Right lung (tissue), 10 donors: ENCODE results near the gene RPL5. TPM values are rescaled to one million over a fixed set of nuclear protein-coding genes. Genes with fewer than 3 reads are reported as not detected.

Experiments
- DNase-seq, 2 donors: peaks; one replicate each; pipeline ENCODE4 v3.0.0-alpha.2; 2013
- long read RNA-seq, 8 donors: transcript quantifications; one replicate each; lab custom pipeline, GENCODE V29; 2026
- polyA plus RNA-seq, 5 donors: library from polyadenylated mRNA; unstranded; fragments of 120-200 nt; gene quantifications; one replicate each; pipeline versions ENCODE4 v1.2.1 to v1.2.3, GENCODE V29; 2013; ENCODE audit warnings: inconsistent platforms in 1 of 5, low replicate concordance in 1 of 5; ENCODE audit not compliant: insufficient read length in 5 of 5, insufficient read depth in 1 of 5

Gene RPL5
- polyA plus RNA-seq: 1,000 to 10,000 TPM; 2,868 to 3,314 (median 3,014) TPM
- long read RNA-seq, donor 1, transcript RPL5-212 (4 exons, 733 nt): minor isoform, 32 of 3,133 reads
- long read RNA-seq, donor 1, transcript RPL5-205 (3 exons, 1,210 nt): minor isoform, 345 of 3,133 reads
- long read RNA-seq, donor 1, transcript RPL5-208 (8 exons, 1,085 nt): major isoform, 1,335 of 3,133 reads
- long read RNA-seq, donor 1, transcript RPL5-207 (2 exons, 271 nt): minor isoform, 110 of 3,133 reads
- long read RNA-seq, donor 1, partial matches to known transcripts: 1,234 of 3,133 reads
- long read RNA-seq, donor 1, other reads (novel, unspliced or antisense): 65 of 3,133 reads
- long read RNA-seq, donor 2, transcript RPL5-208 (8 exons, 1,085 nt): major isoform, 792 of 1,411 reads
- long read RNA-seq, donor 2, transcript RPL5-212 (4 exons, 733 nt): minor isoform, 6 of 1,411 reads
- long read RNA-seq, donor 2, transcript RPL5-205 (3 exons, 1,210 nt): minor isoform, 46 of 1,411 reads
- long read RNA-seq, donor 2, transcript RPL5-207 (2 exons, 271 nt): minor isoform, 21 of 1,411 reads
- long read RNA-seq, donor 2, partial matches to known transcripts: 491 of 1,411 reads
- long read RNA-seq, donor 2, other reads (novel, unspliced or antisense): 44 of 1,411 reads
- long read RNA-seq, donor 3, transcript RPL5-212 (4 exons, 733 nt): minor isoform, 15 of 2,375 reads
- long read RNA-seq, donor 3, transcript RPL5-208 (8 exons, 1,085 nt): major isoform, 825 of 2,375 reads
- long read RNA-seq, donor 3, transcript RPL5-205 (3 exons, 1,210 nt): minor isoform, 228 of 2,375 reads
- long read RNA-seq, donor 3, transcript RPL5-207 (2 exons, 271 nt): minor isoform, 96 of 2,375 reads
- long read RNA-seq, donor 3, partial matches to known transcripts: 1,167 of 2,375 reads
- long read RNA-seq, donor 3, other reads (novel, unspliced or antisense): 37 of 2,375 reads
- long read RNA-seq, donor 4, transcript RPL5-212 (4 exons, 733 nt): minor isoform, 22 of 1,713 reads
- long read RNA-seq, donor 4, transcript RPL5-205 (3 exons, 1,210 nt): minor isoform, 228 of 1,713 reads
- long read RNA-seq, donor 4, transcript RPL5-207 (2 exons, 271 nt): minor isoform, 58 of 1,713 reads
- long read RNA-seq, donor 4, transcript RPL5-208 (8 exons, 1,085 nt): major isoform, 703 of 1,713 reads
- long read RNA-seq, donor 4, partial matches to known transcripts: 678 of 1,713 reads
- long read RNA-seq, donor 4, other reads (novel, unspliced or antisense): 16 of 1,713 reads
- long read RNA-seq, donor 5, transcript RPL5-208 (8 exons, 1,085 nt): major isoform, 1,315 of 2,695 reads
- long read RNA-seq, donor 5, transcript RPL5-207 (2 exons, 271 nt): minor isoform, 86 of 2,695 reads
- long read RNA-seq, donor 5, transcript RPL5-205 (3 exons, 1,210 nt): minor isoform, 125 of 2,695 reads
- long read RNA-seq, donor 5, transcript RPL5-212 (4 exons, 733 nt): minor isoform, 30 of 2,695 reads
- long read RNA-seq, donor 5, partial matches to known transcripts: 1,082 of 2,695 reads
- long read RNA-seq, donor 5, other reads (novel, unspliced or antisense): 37 of 2,695 reads
- long read RNA-seq, donor 6, transcript RPL5-205 (3 exons, 1,210 nt): minor isoform, 146 of 2,897 reads
- long read RNA-seq, donor 6, transcript RPL5-212 (4 exons, 733 nt): minor isoform, 16 of 2,897 reads
- long read RNA-seq, donor 6, transcript RPL5-207 (2 exons, 271 nt): minor isoform, 64 of 2,897 reads
- long read RNA-seq, donor 6, transcript RPL5-208 (8 exons, 1,085 nt): major isoform, 1,507 of 2,897 reads
- long read RNA-seq, donor 6, partial matches to known transcripts: 1,062 of 2,897 reads
- long read RNA-seq, donor 6, other reads (novel, unspliced or antisense): 82 of 2,897 reads
- long read RNA-seq, donor 7, transcript RPL5-205 (3 exons, 1,210 nt): minor isoform, 33 of 647 reads
- long read RNA-seq, donor 7, transcript RPL5-208 (8 exons, 1,085 nt): major isoform, 375 of 647 reads
- long read RNA-seq, donor 7, transcript RPL5-212 (4 exons, 733 nt): minor isoform, 6 of 647 reads
- long read RNA-seq, donor 7, transcript RPL5-207 (2 exons, 271 nt): minor isoform, 26 of 647 reads
- long read RNA-seq, donor 7, partial matches to known transcripts: 195 of 647 reads
- long read RNA-seq, donor 7, other reads (novel, unspliced or antisense): 9 of 647 reads
- long read RNA-seq, donor 8, transcript RPL5-207 (2 exons, 271 nt): minor isoform, 39 of 1,034 reads
- long read RNA-seq, donor 8, transcript RPL5-208 (8 exons, 1,085 nt): major isoform, 529 of 1,034 reads
- long read RNA-seq, donor 8, transcript RPL5-205 (3 exons, 1,210 nt): minor isoform, 116 of 1,034 reads
- long read RNA-seq, donor 8, transcript RPL5-212 (4 exons, 733 nt): minor isoform, 18 of 1,034 reads
- long read RNA-seq, donor 8, partial matches to known transcripts: 314 of 1,034 reads
- long read RNA-seq, donor 8, other reads (novel, unspliced or antisense): 12 of 1,034 reads

DNA sequence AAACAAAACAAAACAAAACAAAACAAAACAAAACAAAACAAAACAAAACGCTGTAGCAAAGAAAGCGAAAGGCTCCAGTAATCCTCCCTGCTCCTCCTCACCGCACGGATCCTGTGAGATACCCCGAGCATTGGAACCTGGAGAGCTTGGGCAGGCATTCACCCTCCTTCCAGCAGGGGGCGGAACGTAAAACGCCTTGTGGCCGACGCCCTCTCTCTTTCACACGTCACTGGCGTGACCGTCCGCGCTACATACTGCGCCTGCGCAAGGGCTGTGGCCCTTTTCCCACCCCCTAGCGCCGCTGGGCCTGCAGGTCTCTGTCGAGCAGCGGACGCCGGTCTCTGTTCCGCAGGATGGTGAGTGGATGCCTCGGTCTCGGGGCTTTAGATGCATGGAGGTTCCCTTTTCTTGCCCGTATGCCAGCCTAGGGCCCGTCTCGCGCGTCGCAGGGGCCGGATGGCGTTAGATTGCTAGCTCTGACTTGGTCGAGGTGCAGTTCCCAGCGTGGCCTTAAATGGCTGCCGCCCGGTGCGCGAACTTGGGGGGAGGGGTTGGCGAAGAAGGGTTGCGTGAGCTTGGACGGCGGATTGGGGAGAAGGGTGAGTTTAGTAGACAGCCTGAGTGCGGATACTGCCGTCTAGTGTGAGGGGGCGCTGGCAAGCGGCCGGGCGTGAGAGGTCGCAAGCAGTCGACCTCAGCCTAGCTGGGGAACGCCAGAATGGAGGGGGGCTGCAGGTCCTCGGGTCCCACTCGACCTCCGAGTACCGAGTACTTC lies at the start of gene RPL5:
TSS of gene RPL5 (plus strand) at position 279 of the 775 bp plus-strand sequence. CDS start at position 354, 75 bp downstream.
- DNase-seq: peak; percentile 99

DNA sequence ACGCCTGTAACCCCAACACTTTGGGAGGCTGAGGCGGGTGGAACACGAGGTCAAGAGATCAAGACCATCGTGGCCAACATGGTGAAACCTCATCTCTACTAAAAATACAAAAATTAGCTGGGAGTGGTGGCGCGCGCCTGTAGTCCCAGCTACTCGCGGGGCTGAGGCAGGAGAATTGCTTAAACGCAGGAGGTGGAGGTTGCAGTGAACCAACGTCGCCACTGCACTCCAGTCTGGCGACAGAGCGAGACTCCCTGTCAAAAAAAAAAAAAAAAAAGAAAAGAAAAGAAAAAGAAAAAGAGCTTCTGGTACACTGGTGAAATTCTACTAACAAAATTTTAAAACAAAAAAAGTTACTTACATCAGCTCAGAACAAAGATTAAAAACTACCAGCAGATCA lies 48.3 kb upstream of the RPL5 start:
- DNase-seq: peak; percentile 11 to 20

DNA sequence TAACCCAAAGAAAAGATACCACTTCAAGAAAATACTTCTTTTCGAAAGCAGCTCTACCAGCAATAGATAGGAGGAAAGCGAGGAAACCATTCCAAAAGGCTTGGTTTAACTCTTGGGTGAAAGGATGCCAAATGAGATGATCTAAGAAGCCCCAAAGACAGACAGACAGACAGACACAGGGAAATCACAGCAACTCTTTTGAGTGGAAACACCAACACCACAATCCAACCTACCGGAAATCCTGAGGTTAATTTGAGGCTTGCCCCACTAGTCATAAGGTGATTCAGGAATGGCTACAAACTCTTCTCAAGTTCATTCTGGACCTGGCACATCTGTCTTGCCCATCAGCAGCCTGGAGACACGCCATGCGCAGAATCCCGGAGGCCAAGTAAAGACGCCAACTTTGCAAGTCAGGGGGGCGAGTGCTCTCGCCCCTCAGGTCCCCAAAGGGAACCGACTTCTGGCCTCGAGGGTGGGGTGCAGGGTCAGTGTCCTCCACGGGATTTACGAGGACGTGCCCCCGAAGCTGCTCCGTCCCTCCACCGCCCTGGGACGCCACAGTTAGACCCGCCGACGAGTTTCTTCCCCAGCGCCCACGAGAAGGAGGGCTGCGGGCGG lies 47.7 kb upstream of the RPL5 start:
- peak in 1 of 2 donors; percentile 53 for DNase-seq

DNA sequence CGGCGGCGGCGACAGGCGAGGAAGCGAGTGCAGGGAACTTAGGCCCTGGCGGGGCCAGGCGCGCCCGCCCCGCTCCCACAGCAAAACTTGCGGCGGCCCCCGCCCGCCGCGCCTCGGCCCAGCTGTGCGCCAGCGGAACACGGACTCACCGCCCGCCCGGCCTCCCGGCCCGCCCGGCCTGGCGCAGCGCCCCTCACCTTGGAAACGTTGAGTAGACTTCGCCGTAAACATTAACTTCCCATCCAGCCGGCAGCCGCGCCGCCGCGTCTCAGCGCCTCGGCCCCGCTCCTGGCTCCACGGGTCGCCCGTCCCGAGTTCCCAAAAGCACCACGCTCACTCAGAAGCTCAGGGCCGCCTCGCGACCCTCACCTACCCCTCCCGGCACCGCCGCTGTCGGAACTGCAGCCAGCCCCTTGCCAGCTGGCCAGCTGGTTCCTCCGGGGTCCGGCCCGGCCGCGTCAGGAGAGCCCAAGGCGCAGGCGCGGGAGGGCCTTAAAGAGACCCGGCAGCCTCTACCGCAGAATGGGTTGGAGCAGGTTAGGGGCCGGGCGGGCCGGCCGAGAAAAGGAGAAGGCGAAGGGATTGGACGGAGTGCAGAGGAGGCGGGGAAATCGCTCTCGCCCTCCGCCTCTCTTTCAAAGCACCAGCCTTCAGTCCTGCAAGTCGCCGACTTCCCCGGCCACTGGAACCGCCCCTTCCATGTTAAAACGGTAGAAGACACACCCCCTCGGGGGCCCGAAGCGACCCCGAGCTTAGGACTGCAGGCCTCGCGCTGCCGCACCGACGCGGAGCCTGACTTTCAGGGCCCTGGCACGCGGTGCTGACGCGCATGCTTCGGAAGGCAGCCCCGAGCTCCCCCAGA lies 47.0 kb upstream of the RPL5 start, which contains the start of gene EVI5:
TSS of gene EVI5 (minus strand) at position 470 of the 862 bp plus-strand sequence. CDS start 48,562 bp downstream, outside the sequence.
- peak; percentile 97 for DNase-seq

DNA sequence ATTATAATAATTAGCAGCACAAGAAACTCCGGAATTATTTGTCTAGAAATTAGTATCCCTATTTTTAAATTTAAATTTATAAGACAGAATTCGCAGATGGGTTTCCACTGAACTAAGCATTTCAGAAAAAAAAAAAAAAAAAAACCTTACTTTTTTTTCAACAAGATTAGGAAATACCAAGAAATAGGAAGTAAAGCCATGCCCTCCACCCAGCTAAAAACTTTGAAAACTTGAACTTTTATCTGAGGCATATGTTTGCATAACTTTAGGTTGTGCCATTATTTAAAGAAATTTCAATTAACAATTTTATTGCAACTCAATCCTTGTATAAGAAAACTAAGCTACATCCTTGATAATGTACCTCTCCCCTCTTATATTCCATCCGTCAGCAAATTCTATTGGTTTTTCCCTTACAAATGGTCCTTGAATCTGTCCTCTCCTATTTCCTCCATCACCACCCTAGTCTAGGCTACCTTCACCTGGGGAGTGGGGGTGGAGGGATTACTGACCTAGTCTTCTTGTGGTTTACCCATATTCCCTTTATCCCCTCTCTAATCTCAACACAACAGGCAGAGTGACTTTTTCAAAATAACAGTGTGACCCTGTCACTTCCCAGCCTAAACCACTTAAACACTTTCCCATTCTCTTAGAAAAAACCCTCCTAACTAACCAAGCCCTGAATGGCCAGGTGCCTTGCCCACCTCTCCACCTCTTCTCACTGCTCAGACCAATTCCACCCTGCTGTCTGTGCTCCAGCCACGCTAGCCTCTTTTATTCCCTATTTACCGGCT lies 45.5 kb upstream of the RPL5 start:
- DNase-seq: no peak

DNA sequence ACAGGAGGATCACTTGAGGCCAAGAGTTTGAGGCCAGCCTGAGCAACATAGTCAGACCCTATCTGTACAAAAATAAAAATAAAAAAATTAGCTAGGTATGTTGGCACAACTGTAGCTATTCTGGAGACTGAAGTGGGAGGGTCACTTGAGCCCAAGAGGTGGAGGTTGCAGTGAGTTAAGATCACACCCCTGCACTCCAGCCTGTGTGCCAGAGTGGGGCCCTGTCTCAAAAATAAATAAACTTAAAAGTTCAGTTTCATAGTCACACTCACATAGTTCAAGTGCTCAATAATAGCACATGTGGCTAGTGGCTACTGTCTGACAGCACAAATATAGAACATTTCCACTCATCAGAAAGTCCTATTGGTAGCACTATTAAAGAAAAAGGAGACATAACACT lies 41.8 kb upstream of the RPL5 start:
- DNase-seq: no peak

DNA sequence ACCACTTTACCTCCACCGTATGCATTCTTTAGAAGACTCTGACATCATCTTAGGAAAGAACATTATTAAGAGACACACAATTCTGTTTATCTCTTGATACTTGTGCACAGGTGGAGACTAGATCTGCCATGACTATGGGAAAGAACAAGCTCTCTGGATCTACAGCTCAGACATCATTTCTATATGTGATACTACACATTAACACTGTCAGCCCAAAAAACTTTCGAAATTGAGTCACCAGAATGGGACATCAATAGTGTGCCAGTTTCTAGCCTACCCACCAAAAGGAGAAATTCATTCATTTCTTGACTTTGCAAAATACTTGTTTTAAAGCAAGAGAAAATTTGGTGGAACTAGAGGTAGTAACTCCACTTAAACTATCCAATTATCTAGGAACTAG lies 41.0 kb upstream of the RPL5 start:
- no peak for DNase-seq

DNA sequence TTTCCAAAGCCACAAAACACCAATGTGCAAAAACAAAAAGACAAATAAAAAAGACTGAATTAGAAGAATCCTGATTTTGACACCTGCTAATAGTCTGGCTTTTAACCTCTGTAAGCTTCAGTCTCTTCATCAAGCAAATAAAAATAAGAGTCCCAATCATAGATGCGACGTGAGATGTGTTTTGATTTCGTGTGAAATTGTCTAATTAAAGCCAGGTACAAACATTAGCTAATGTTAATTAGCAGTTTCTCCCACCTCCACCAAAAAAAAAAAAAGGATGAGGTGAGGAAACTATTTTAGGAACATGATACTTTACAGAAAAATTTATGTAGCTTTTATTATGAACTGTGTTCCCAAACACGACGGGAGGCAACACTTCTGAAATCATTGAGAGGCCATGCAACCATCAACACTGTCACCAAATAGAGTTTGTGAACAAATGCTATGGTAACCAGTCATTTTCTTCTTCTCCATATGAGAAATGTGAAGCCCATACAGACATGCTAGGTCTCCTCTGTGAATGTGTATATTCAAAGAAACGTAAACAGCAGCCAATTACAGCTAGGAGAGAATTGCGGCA lies 40.3 kb upstream of the RPL5 start:
- no peak for DNase-seq

DNA sequence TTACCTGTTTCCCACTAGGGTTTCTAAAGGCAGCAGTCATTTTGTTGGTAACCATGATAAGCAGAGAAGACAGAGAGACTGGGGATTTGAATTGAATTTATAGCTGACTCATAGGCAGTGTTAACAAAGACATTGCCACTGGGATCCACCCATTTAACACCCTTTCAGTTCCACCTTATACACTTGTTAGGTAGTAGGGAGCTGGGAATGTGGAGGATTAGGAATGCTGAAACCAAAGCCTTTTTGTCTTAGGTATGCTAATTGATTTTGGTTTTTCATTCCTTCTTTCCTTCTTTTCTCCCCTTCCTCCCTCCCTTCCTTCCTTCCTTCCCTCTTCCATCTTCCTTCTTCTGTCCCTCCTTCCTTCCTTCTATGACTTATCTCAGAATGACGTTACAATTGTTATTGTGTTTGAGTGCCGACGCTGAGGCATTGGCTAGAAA lies 39.5 kb upstream of the RPL5 start:
- no peak for DNase-seq

DNA sequence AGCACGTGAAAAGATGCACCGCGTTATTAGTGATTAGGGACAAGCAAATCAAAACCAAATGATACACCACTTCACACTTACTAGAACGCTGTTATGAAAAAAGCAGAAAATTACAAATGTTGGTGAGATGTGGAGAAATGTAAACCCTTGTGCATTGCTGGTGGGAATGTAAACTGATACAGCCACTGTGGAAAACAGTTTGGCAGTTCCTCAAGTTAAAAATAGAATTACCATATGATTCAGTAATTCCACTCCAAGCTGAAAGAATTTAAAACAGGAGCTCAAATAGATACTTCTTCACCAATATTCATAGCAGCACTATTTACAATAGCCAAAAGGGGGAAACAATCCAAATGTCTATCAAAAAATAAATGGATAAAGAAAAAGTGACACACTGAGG lies 36.7 kb upstream of the RPL5 start:
- DNase-seq: no peak

DNA sequence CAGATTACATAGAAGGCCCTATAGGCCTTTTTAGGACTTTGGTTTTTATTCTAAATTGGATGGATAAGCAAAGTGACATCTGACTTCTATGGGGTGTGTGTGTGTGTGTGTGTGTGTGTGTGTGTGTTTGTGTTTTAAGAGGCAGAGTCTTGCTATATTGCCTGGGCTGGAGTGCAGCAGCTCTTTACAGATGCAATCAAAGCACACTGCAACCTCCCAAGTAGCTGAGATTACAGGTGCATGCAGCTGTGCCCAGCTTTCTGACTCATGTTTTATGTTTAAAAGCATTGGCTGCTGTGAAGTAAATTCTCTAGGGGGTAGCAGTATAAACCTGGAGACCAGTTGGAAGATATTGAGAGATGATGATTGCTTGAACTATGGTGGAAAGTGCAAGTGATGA lies 34.5 kb upstream of the RPL5 start:
- DNase-seq: no peak

DNA sequence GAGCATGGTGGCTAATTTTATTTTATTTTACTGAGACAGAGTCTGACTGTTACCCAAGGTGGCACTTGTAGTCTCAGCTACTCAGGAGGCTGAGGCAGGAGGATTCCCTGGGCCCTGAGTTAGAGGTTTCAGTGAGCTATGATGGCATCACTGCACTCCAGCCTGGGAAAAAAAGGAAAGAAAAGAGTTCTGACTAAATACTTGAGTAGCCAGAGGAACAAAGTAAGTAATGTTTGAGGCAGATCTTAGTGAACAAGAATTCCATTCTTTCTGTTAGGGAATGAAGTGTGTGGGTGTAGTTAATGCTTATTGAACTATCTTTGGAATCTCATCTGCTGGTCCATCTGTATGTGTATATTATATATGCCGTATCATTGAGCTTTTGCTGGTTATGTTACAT lies 33.9 kb upstream of the RPL5 start:
- no peak for DNase-seq

DNA sequence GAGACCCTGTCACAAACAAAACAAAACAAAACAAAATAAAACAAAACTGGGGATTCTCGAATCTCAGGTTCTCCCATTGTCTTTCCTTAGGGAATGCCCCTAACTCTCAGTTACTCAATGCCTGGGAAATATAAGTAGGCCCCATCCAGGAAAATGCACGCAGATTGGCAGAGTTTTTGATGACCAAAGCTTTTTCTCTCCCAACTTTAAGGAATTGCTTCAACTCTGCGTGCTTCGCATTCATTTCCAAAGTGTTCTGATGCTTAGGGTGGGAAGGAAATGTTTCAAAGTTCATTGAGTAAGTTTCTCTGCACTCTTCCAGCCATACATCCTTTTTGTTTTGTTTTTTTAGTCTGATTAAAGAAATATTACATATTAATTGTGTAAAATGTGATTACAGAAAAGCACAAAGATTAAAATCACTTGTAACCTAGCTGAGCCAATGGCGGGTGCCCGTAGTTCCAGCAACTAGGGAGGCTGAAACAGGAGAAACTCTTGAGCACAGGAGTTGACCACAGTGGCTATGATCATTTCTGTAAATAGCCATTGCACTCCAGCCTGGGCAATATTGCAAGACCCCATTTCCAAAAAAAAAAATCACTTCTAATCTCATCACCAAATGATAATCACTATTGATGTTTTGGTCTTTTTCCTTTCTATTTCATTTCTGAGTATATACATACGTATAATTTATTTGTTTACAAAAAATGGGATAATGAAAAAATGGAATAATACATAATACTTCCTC lies 28.5 kb upstream of the RPL5 start:
- no peak for DNase-seq

DNA sequence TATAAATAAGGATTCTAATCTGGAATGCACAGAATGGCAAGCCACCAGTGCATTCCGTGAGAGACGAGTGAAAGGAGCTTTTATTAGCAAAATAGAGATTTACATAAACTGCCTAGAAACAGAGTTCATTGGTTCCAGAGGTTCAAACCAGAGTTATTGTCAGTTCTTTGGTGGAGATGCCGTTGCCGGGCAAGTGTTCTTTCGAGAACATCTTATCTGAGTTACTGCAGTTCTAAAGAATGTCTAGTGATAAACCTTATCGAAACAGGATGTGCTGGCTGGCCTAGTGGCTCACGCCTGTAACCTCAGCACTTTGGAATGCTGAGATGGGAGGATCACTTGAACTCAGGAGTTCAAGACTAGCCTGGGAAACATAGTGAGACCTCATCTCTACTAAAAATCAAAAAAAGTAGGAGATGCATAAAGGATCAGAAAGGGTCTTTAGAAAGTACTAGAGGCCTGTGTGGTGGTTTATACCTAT lies 27.1 kb upstream of the RPL5 start:
- peak; percentile 53 to 61 for DNase-seq
